ENCODE measurements around the gene PBX3.
A peak's percentile ranks its signal among the peaks of the same experiment; 100 is the strongest.

DNA sequence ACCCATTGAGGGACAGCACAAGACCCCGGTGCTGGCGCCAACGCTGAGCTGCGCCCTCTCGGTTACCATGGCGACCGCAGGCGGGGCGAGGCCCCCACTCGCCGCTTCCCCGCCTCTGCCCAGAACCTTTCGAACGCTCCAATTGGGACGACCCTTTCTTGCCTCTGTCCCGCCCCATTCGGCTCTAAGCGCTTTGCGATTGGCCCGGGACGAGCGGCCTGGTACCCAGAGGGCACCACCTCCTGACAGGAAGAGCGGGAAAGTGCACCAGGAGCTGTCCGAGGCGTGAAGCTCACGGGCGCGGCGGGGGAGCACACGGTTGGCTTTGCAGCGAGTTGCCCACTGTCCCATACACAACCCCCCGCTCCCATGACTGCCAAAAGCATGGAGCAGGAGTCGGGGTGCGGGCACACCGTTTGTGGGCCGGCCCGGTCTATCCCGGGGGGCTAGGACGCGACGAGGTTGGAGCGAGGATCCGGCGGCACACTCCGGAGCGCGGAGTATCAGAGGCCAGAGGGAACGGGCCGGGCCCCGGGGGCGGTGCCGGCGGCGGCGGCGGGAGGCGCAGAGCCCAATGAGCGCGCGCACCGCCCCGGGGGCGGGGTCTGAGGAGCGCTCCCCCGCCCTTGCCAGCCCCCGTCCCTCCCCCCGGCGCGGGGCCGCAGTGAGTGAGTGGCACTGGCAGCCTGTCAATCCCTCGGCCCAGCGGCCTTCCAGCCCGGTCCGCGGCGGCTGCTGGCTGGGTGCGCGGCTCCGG is 978 bp upstream of the PBX3 start:
- TF ChIP-seq JUND (IDR thresholded peaks at IDR 0.05; ENCODE audit: low read depth, low read length) (no peak), SP1 (IDR thresholded peaks at IDR 0.05; ENCODE audit: low read depth, low read length) (peak; percentile 71), ZNF384 (IDR thresholded peaks at IDR 0.05; ENCODE audit: borderline replicate concordance, low read depth, low read length) (no peak), ETV6 (conservative IDR thresholded peaks at IDR 0.05 in 1 of 2, IDR thresholded peaks at IDR 0.05 in 1 of 2; ENCODE audit: borderline replicate concordance in 1 of 2, low read depth in 1 of 2) (no peak), EZH2 (IDR thresholded peaks at IDR 0.05; ENCODE audit: borderline replicate concordance, control insufficient read depth, low read depth, low read length) (no peak), JUNB (IDR thresholded peaks at IDR 0.05) (no peak), POLR2A (IDR thresholded peaks at IDR 0.05; ENCODE audit: low read depth, low read length) (peak; percentile 85)
